ENCODE data around the gene DTX2.
"Not testable (repeated sequence)": the region's sequence is repeated elsewhere in the genome, so short reads cannot be mapped to it uniquely, and the experiment has no call there.

The DTX2 gene

GRCh38 chr7:76513817-76514799 is 52.6 kb downstream of the DTX2 start:
- DNase-seq, result peak; percentile 2

- peak; percentile 31 for DNase-seq
Observed at GRCh38 chr7:76514926-76515771, 53.6 kb downstream of the DTX2 start.

- DNase-seq, result peak; percentile 69
Observed at GRCh38 chr7:76515999-76516443, 54.5 kb downstream of the DTX2 start.

GRCh38 chr7:76516932-76517331 is 55.4 kb downstream of the DTX2 start:
- not testable (repeated sequence) for DNase-seq

GRCh38 chr7:76526183-76526582 is 64.7 kb downstream of the DTX2 start:
- not testable (repeated sequence) for DNase-seq

GRCh38 chr7:76531643-76532042 is 70.1 kb downstream of the DTX2 start:
- not testable (repeated sequence) for DNase-seq

GRCh38 chr7:76543197-76543596 is 81.7 kb downstream of the DTX2 start, which contains the start of gene SPDYE16:
Gene SPDYE16 (minus strand): TSS chr7:76543297. CDS start chr7:76541459, 1,838 bp downstream.
- not testable (repeated sequence) for DNase-seq

GRCh38 chr7:76549025-76549854 is 87.7 kb downstream of the DTX2 start:
- DNase-seq, result peak; percentile 93

GRCh38 chr7:76549855-76550248 is 88.3 kb downstream of the DTX2 start:
- not testable (repeated sequence) for DNase-seq

- not testable (repeated sequence) for DNase-seq
Observed at GRCh38 chr7:76551992-76552391, 90.5 kb downstream of the DTX2 start.
